NCI-H524 (cell line): ENCODE measurements around the gene ANXA5.

Experiments used
- DNase-seq, 2 experiments: peaks; one replicate each; lab custom pipeline; 2025; lab: John Stamatoyannopoulos, UW

ANXA5 gene

DNA sequence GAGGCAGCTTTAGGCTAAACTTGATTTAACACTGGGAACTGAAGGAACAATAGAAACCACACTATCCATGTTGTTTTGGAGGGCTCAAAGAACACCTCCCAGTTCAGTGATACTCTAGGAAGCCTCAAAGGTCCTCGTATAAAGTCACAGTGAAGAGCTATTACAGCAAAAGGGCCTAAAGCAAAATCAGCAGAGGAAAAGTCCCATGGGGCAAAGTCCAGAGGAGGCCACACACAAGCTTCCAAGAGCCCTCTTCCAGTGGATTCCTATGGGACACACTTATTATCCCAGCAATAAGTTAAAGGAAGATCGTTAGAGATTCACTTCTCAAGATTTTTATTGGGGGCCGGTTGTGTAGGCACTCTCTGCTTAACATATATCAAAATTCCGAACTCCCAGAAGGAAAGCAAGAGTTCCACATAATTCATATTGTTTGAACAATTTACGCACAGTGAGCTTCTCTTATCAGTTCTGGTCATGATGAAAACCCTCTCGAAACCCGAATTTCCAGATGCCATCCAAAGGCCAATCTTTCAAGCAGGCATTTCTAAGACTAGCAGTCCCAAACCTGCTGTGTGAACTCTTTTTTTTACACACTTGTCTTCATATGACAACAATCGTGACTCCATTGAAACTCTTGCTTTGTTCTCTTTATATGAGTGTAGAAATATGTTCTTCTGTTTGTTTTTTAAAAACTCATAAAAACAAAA is 53.7 kb downstream of the ANXA5 start:
- DNase-seq = no peak

GRCh38 chr4:121642292-121642691 is 54.5 kb downstream of the ANXA5 start:
- DNase-seq = no peak

DNA sequence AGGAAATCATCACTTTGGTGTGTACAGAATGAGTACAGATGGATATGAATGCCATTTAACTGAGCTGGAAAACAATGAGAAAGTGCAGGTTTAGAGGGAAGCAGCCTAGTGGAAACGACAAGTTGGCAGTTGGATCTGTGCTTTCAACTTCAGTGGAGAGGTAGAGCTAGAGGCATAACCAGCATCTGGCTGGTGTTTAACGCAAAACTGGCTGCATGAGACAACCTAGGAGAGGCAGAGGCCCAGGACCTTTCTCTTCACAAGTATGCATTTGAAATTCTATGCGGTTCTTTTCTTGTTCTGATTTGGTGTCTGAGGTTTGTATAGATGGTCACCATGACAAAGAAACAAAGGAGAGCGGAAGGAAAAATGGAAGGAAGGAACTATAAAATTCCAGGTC is 63.1 kb downstream of the ANXA5 start:
- DNase-seq = no peak

- DNase-seq = no peak
Measured at GRCh38 chr4:121632636-121633035, 64.1 kb downstream of the ANXA5 start.
